Measurements from ENCODE around the gene SPACA4. TPM values are rescaled to one million over a fixed set of nuclear protein-coding genes. Genes with fewer than 3 reads are reported as not detected.

SPACA4 gene
- total RNA-seq, 1 donor from 2014 or later = not detected

- intact Hi-C loops (cut with micrococcal nuclease) = no loop called here
Measured at GRCh38 chr19:48596679-48597465, 9.7 kb upstream of the SPACA4 start.

GRCh38 chr19:48598996-48599700, 7.4 kb upstream of the SPACA4 start:
- intact Hi-C loops (cut with micrococcal nuclease) = no loop called here

GRCh38 chr19:48600679-48601417, 5.7 kb upstream of the SPACA4 start:
- intact Hi-C loops (cut with micrococcal nuclease) = no loop called here

- intact Hi-C loops (cut with micrococcal nuclease) = no loop called here
Measured at GRCh38 chr19:48603001-48603400, 3.5 kb upstream of the SPACA4 start.

- intact Hi-C loops (cut with micrococcal nuclease) = no loop called here
Measured at GRCh38 chr19:48603449-48603848, 3.1 kb upstream of the SPACA4 start.

- intact Hi-C loops (cut with micrococcal nuclease) = no loop called here
Measured at GRCh38 chr19:48603850-48604249, 2.7 kb upstream of the SPACA4 start.

GRCh38 chr19:48607359-48607755, 815 bp downstream of the SPACA4 start:
- intact Hi-C loops (cut with micrococcal nuclease) = no loop called here

- intact Hi-C loops (cut with micrococcal nuclease) = loop anchor here (1.0 kb wide), 2 partner anchors 20 to 103 kb away; no protein-coding TSS in a partner anchor
Measured at GRCh38 chr19:48608798-48609263, 2.3 kb downstream of the SPACA4 start.

- intact Hi-C loops (cut with micrococcal nuclease) = no loop called here
Measured at GRCh38 chr19:48609571-48610108, 3.1 kb downstream of the SPACA4 start.

- intact Hi-C loops (cut with micrococcal nuclease) = no loop called here
Measured at GRCh38 chr19:48611872-48612271, 5.3 kb downstream of the SPACA4 start.

GRCh38 chr19:48613024-48613851, 6.7 kb downstream of the SPACA4 start:
- intact Hi-C loops (cut with micrococcal nuclease) = no loop called here

- intact Hi-C loops (cut with micrococcal nuclease) = no loop called here
Measured at GRCh38 chr19:48613852-48614435, 7.4 kb downstream of the SPACA4 start.

- intact Hi-C loops (cut with micrococcal nuclease) = loop anchor here (5.0 kb wide), 1 partner anchor 447 kb away; no protein-coding TSS in a partner anchor
Measured at GRCh38 chr19:48614436-48615230, 8.1 kb downstream of the SPACA4 start, which contains the start of gene FAM83E. FAM83E (minus strand) TSS chr19:48615076; CDS start chr19:48613372, 1,704 bp downstream.

- intact Hi-C loops (cut with micrococcal nuclease) = loop anchor here (5.0 kb wide), 1 partner anchor 448 kb away; no protein-coding TSS in a partner anchor
Measured at GRCh38 chr19:48615231-48616040, 8.9 kb downstream of the SPACA4 start.

GRCh38 chr19:48616041-48616436, 9.5 kb downstream of the SPACA4 start:
- intact Hi-C loops (cut with micrococcal nuclease) = loop anchor here (5.0 kb wide), 1 partner anchor 449 kb away; no protein-coding TSS in a partner anchor

- intact Hi-C loops (cut with micrococcal nuclease) = loop anchor here (5.0 kb wide), 1 partner anchor 449 kb away; no protein-coding TSS in a partner anchor
Measured at GRCh38 chr19:48616491-48617056, 10.0 kb downstream of the SPACA4 start.

GRCh38 chr19:48617146-48617937, 10.8 kb downstream of the SPACA4 start:
- intact Hi-C loops (cut with micrococcal nuclease) = loop anchor here (5.0 kb wide), 1 partner anchor 450 kb away; no protein-coding TSS in a partner anchor

Data from T-helper 1 cell treated with Interleukin-12 subunit alpha and Interleukin-12 subunit beta and Interleukin-4 antibody, amounts not matched to agents 30 ng/mL and 1 ng/mL, for 36 hours (primary cell).